Umbilical cord (tissue), 1 donor: ENCODE results near the gene CD6. TPM values are rescaled to one million over a fixed set of nuclear protein-coding genes. Genes with fewer than 3 reads are reported as not detected.

ENCODE experiments used
- total RNA-seq: library from RNA; depleted of rRNA; stranded (reverse); fragments of >200 nt; gene quantifications from one replicate; pipeline ENCODE4 v1.2.3, GENCODE V29; 2014; ENCODE audit warnings: low replicate concordance; ENCODE audit not compliant: insufficient read depth

CD6 gene
- total RNA-seq, 1 donor from 2014 or later, result 0.24 TPM

Other genes starting within 250 kb of the CD6 start
- not detected for gene MS4A18, start 247.0 kb upstream of the CD6 start, total RNA-seq
- gene MS4A15, start 214.8 kb upstream of the CD6 start, total RNA-seq, result not detected
- not detected for gene MS4A10, start 186.3 kb upstream of the CD6 start, total RNA-seq
- 4.3 TPM for gene CCDC86, start 129.6 kb upstream of the CD6 start, total RNA-seq
- 0.24 TPM for gene PTGDR2, start 115.7 kb upstream of the CD6 start, total RNA-seq
- 0.96 TPM for gene ZP1, start 104.1 kb upstream of the CD6 start, total RNA-seq
- 51.8 TPM for gene PRPF19, start 65.1 kb upstream of the CD6 start, total RNA-seq
- 22.9 TPM for gene TMEM109, start 57.5 kb upstream of the CD6 start, total RNA-seq
- gene TMEM132A, start 47.2 kb upstream of the CD6 start, total RNA-seq, result 33.5 TPM
- gene SLC15A3, start 19.5 kb upstream of the CD6 start, total RNA-seq, result 6.0 TPM
- not detected for gene CD5, start 130.8 kb downstream of the CD6 start, total RNA-seq
- 11.1 TPM for gene VPS37C, start 189.7 kb downstream of the CD6 start, total RNA-seq
- gene PGA3, start 231.8 kb downstream of the CD6 start, total RNA-seq, result 37.8 TPM